ENCODE data around the gene PLS1.

DNA sequence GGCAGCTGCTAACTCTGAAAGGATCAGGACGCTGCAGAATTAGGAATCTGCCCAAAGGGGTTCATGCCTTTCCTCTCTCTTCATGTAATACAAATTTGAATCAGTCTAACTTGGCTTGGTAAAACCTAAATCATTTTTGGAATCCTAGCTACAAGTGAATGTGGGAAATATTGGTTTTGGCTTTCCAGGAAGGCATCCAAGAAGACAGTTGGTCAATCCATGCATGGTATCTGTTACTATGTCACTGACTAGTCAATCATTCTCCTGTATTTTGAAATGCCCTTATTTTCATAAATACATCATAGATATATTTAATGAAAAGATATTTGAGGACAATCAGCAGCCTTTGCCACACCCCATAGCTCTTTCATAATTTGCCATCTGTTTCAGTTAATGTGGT lies 7.5 kb upstream of the PLS1 start:
- TF ChIP-seq, protein P1, sequence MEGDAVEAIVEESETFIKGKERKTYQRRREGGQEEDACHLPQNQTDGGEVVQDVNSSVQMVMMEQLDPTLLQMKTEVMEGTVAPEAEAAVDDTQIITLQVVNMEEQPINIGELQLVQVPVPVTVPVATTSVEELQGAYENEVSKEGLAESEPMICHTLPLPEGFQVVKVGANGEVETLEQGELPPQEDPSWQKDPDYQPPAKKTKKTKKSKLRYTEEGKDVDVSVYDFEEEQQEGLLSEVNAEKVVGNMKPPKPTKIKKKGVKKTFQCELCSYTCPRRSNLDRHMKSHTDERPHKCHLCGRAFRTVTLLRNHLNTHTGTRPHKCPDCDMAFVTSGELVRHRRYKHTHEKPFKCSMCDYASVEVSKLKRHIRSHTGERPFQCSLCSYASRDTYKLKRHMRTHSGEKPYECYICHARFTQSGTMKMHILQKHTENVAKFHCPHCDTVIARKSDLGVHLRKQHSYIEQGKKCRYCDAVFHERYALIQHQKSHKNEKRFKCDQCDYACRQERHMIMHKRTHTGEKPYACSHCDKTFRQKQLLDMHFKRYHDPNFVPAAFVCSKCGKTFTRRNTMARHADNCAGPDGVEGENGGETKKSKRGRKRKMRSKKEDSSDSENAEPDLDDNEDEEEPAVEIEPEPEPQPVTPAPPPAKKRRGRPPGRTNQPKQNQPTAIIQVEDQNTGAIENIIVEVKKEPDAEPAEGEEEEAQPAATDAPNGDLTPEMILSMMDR (conservative IDR thresholded peaks at IDR 0.05; ENCODE audit: low read depth, low read length) = no peak
- TF ChIP-seq EZH2 (IDR thresholded peaks at IDR 0.05; ENCODE audit: low read length, unreplicated experiment) = no peak
